ENCODE data around the gene METTL3.

GRCh38 chr14:21535545-21536417 is 24.6 kb upstream of the METTL3 start:
- no peak for TF ChIP-seq CTCF (IDR thresholded peaks at IDR 0.05)
- no peak for TF ChIP-seq EP300 (IDR thresholded peaks at IDR 0.05)
